Stimulated activated CD4-positive, alpha-beta T cell treated with anti-CD3 and anti-CD28 coated beads, Interleukin-4, amount 100 ng/mL, for 4 hours (primary cell): ENCODE measurements around the gene CCNB2.
"Not testable (repeated sequence)": the region's sequence is repeated elsewhere in the genome, so short reads cannot be mapped to it uniquely, and the experiment has no call there.

Experiments used
- DNase-seq, 2 experiments: peaks; one replicate each; pipeline ENCODE4 v3.0.0-alpha.2; 2020

The CCNB2 gene

DNA sequence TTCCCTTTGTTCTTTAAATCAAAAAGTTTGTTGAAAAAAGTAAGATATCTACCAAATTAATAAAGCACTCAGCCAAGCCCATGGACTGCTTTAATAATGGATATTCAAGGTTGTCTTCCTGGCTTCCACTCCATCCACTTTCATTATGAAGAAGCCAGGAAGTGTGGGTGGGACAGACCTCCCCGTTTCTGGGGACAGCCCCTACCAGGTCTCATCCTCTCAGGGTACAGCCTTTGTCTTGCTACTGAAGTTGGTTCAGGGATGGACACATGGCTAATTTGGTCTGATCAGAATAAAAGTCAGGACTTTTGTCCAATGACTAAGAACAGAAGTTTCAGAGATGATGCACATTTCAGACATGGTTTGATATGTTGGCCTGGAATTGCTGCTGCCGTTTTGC lies 32.6 kb downstream of the CCNB2 start:
- DNase-seq: no peak

GRCh38 chr15:59138243-59138642 lies 33.3 kb downstream of the CCNB2 start:
- DNase-seq: peak; percentile 36 to 41

DNA sequence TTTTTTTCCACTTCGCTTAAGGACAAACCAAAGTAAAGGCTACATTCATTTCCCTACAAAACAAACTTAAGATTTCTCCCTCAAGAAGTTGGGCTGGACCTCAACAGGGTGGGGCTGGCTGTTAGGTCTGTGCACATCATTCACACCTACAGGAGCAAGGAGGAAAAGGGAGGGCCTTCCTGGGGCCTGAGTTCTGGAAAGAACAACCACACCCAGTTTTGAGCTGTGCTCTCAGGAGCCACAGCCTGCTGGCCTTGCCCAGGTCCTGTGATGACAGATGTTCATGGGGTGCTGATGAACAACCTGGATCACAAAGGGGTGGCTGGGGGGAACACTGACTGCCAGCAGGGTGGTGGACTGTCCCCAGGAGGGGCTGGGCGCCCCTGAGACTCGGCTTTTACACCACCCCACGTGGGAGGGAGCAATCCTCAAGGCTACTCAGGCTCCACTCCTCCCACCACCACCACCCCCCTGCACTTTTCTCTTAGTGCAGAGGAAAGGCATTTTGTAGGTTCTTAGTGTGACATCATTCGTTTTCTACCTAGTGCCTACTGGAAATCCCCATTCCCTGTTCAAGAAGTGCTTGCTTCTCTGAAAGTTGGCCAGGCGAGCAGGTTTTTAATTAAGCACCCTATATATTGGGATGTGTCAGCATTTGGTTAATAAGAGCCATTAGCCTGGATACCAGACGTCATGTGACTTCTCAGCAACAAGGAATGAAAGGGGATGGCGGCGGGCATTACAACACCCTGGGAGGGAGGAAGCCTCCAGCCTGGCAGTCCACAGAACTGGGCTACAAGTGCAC lies 35.7 kb downstream of the CCNB2 start:
- no peak for DNase-seq

- DNase-seq: no peak
Measured at GRCh38 chr15:59143281-59143680, 38.3 kb downstream of the CCNB2 start.

DNA sequence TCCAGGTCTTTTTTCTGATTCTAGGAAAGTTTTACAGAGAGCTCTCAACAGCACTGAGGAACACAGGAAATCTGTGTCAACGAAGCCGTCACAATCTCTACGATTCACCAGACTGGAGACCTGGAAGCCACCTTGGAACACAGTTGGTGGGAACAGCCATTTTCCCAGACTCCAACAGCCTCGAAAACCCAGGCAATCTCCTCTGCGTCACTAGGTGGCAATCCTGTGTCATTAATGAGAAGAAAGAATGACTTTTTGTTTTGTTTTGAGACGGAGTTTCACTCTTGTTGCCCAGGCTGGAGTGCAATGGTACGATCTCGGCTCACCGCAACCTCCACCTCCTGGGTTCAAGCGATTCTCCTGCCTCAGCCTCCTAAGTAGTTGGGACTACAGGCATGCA lies 39.6 kb downstream of the CCNB2 start:
- DNase-seq: not testable (repeated sequence)

DNA sequence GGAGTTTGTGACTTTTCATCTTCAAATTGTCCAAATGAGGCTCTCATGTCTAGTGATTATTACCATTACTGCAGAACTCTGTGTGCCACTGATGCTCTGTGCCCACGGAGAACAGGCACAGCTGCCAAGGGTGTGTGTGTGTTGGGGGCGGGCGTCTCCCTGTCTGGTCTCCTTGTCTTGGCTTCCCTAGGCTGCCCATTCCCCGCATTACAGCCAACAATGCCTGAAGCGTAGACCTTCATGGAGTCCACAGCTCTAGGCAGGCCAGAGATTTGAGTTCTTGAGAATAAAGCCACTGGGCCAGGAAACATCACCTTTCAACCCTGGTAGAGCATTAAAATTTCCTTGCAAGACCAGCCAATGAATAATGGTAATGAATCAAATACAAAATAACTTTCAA lies 42.7 kb downstream of the CCNB2 start:
- no peak for DNase-seq

- DNase-seq: no peak
Measured at GRCh38 chr15:59148153-59148833, 43.3 kb downstream of the CCNB2 start.

DNA sequence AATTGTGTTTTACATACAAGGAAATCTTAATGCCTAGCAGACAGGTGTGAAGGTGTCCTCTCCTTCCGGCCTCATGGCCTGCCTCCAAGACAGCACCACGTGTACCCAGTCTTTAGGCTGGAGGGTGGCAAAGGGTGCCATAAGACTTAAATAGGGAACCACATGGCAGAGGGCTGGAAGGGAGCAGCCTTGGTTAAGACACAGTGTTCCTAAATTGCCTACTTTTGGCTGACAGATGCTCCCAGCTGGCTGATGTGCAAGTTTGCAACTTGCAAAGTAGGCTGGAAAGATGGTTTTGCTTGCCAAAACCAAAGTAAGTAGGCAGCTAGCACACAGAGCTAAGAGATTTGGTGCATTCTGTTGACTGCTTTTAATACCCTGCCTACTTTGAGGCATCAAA lies 45.2 kb downstream of the CCNB2 start:
- no peak for DNase-seq

GRCh38 chr15:59152694-59153450 lies 47.9 kb downstream of the CCNB2 start:
- DNase-seq: no peak

DNA sequence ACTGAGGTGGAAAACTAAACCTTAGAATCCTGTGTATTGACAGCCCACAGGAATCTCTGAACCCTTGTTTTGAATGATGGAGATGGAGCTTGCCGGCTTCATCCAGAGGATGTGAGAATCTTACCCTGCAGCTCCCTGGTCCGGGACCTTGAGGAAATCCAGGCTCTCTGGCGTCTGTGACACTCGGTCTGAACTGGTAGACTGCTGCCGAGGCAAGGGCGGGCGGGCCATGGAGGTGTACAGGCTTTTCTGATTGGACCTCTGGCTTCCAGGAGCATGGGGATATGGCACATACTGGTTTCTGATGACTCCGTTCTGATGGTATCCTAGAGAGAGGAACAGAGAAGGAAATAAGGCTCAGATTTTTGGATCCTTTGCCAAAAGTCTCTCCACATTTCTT lies 48.5 kb downstream of the CCNB2 start:
- no peak for DNase-seq

DNA sequence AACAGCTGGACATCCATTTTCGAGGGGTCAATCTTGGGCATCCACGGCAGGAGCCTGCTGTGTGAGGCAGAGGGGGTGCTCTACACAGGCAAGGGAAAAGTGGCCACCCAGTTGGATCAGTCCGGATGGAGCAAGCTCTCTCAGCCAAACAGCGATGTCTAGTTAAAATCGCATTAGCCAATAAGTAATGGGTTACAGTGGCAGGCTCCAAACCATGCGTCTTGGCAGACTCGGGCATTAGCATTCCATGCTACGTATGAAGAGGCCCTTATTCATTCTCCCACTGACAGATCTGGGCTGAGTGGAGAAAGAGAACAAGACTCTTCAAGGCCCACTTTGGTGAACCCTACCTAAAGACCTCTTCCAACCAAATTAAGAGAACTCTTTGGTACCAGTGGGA lies 49.3 kb downstream of the CCNB2 start:
- DNase-seq: no peak

DNA sequence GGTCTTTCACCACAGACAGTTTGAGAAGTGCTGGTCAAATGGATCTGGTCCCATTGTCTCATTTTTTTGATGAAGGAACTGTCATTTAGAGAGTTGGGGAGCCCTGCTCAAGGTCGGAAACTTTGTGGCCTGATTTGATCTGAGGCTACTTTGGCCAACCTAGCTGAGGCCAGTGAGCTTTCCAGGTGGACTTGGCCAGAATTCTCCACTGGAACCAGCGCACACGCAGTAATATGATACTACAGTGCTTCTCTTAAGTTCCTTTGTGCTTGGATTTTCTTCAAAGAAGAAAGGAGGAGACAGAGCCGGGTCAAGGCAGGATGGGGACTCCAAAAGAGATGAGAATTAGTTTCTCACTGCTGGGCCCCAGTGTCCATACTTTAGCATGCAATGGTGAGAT lies 50.5 kb downstream of the CCNB2 start:
- no peak for DNase-seq

DNA sequence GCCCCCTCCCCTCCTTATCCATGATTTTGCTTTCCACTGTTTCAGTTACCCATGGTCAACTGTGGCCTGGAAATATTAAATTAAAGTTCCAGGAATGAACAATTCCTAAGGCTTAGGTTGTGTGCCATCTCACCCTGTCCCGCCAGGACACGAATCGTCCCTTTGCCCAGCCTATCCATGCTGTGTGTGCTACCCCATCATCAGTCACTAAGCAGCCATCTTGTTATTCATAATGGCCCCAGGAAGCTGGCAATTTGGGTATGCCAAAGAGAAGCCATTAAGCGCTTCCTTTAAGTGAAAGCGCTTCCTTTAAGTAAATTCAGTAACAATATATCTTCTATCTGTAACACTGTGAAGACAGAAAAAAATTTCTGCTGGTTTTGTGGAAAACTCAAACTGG lies 52.5 kb downstream of the CCNB2 start:
- DNase-seq: no peak

DNA sequence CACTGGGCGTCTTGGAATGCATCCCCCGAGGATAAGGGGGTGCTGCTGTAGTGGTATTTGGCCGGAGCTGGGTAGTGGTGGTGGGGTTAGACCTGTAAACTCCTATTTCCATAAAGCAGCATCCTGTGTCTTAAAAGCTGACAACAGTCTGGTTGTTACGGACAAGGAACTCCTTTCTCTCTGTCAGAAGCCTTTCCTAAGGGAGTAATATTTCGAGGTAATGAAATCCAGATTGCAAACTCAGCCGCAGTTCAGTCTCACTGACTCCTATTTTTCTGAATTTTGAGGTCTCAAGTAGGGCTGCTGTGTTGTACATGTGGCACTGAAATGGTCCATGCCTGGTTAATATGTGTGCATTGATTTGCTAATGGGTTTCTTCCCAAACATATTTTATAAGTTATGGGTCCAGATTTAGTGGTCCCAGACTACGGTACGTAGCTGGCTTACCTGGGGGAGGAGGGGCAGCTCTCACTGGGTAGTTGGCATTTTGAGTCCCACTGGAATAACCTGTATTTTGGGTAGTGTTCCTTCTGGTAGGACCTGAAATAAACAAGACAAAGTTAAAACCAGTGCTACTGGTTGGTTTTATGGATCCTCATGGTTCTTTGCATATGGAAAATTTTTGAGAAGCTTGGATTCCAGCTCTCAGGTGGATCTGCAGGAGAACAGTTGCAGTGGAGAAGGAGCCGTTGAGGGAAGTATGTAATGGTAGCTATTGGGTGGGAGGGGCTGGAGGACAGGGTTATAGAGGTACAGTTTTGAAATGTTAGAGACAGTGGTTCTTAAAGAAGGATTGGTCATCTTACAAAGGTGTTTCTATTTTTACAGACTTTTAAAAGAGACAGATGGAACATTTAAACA lies 53.1 kb downstream of the CCNB2 start:
- DNase-seq: no peak

DNA sequence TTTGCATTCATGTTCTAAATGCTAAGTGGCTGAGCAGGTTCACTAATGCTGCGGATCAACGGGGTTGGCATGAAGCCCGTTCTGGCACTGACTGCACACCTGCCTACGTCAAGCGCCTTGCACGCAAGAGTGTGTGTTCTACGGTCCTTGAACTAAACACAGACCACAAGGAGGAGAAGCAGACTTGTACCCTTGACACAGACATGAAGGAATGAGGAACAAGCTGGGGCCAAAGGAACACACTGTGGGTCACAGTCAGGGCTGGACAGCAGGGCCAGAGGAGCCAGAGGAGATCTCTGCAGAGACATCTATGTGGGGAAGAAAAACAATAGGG lies 53.7 kb downstream of the CCNB2 start:
- no peak for DNase-seq

GRCh38 chr15:59159210-59159609 lies 54.3 kb downstream of the CCNB2 start:
- DNase-seq: no peak

- DNase-seq: peak in 1 of 2 experiments; percentile 14
Measured at GRCh38 chr15:59160880-59161593, 56.1 kb downstream of the CCNB2 start.

GRCh38 chr15:59162080-59162479 lies 57.1 kb downstream of the CCNB2 start:
- DNase-seq: not testable (repeated sequence)

GRCh38 chr15:59165726-59166125 lies 60.8 kb downstream of the CCNB2 start:
- DNase-seq: no peak

GRCh38 chr15:59166166-59166565 lies 61.2 kb downstream of the CCNB2 start:
- no peak for DNase-seq

- DNase-seq: no peak
Measured at GRCh38 chr15:59166601-59167265, 61.8 kb downstream of the CCNB2 start.

- DNase-seq: no peak
Measured at GRCh38 chr15:59168536-59168935, 63.6 kb downstream of the CCNB2 start.
